ENCODE data around the gene CERS6.

The CERS6 gene

GRCh38 chr2:168796090-168796577, 340.1 kb downstream of the CERS6 start:
- no peak overlapping the region for H3K27ac ChIP-seq

GRCh38 chr2:168796583-168797285, 340.7 kb downstream of the CERS6 start:
- no peak overlapping the region for H3K27ac ChIP-seq
- TF ChIP-seq CTCF (IDR thresholded peaks at IDR 0.05) (no peak), ZFX (IDR thresholded peaks at IDR 0.05; ENCODE audit: borderline replicate concordance) (no peak)

More at GRCh38 chr2:168796090-168796577, 340.1 kb downstream of the CERS6 start:
- TF ChIP-seq CTCF (IDR thresholded peaks at IDR 0.05) = no peak
- no peak for TF ChIP-seq ZFX (IDR thresholded peaks at IDR 0.05; ENCODE audit: borderline replicate concordance)

GRCh38 chr2:168797286-168797655, 341.2 kb downstream of the CERS6 start:
- TF ChIP-seq ZFX (IDR thresholded peaks at IDR 0.05; ENCODE audit: borderline replicate concordance) = no peak
- no peak for TF ChIP-seq CTCF (IDR thresholded peaks at IDR 0.05)
- H3K27ac ChIP-seq = no peak overlapping the region

DNA sequence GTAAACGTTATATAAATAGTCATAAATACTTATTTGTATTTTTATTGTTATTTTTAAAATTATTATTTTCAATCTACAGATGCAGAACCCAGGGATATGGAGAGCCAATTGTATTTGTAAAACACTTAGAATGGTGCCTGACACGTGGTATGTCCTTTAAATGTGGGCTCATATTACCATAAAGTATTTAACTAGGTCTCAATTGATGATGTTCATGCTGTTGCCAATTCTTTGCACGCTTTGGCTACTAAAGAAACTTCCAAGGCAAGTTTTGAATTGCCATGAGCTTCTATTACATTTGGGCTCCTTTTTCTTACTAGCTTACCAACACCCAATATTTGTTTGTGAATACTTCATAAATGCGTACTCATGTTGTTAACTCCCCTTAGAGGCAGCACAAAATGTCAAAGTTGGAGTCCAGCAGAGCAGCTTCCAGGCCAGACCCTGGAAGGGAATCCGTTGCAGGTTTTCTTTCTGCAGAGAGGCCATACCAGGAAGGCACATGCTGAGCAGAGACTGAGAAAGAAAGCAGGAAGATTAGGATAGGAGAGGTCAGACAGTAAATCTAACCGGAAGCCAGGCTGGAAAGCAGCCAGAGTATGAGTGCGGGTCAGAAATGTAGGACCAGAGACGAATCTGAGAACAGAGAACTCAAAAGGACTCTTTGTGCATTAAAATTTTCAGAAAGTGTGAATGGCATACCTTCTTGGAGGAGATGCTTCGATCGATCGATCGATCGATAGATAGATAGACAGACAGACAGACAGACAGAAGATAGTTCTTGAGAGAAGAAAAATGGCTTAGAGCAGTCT, 342.2 kb downstream of the CERS6 start:
- TF ChIP-seq CTCF (IDR thresholded peaks at IDR 0.05) = no peak
- TF ChIP-seq ZFX (IDR thresholded peaks at IDR 0.05; ENCODE audit: borderline replicate concordance) = no peak
- no peak overlapping the region for H3K27ac ChIP-seq

GRCh38 chr2:168798888-168799410, 342.9 kb downstream of the CERS6 start:
- TF ChIP-seq ZFX (IDR thresholded peaks at IDR 0.05; ENCODE audit: borderline replicate concordance) (no peak), CTCF (IDR thresholded peaks at IDR 0.05) (no peak)
- no peak overlapping the region for H3K27ac ChIP-seq

- peak overlapping the region; percentile 66 for H3K27ac ChIP-seq
- TF ChIP-seq CTCF (IDR thresholded peaks at IDR 0.05) = no peak
- no peak for TF ChIP-seq ZFX (IDR thresholded peaks at IDR 0.05; ENCODE audit: borderline replicate concordance)
Observed at GRCh38 chr2:168801471-168801870, 345.4 kb downstream of the CERS6 start.

All from 22Rv1 (cell line).